Measurements from ENCODE around the gene PUSL1. TPM values are rescaled to one million over a fixed set of nuclear protein-coding genes. Genes with fewer than 3 reads are reported as not detected.
A peak's percentile ranks its signal among the peaks of the same experiment; 100 is the strongest.

PUSL1 gene
- total RNA-seq, 2 donors from 2014 or later: 21.7 to 23.8 TPM

DNA sequence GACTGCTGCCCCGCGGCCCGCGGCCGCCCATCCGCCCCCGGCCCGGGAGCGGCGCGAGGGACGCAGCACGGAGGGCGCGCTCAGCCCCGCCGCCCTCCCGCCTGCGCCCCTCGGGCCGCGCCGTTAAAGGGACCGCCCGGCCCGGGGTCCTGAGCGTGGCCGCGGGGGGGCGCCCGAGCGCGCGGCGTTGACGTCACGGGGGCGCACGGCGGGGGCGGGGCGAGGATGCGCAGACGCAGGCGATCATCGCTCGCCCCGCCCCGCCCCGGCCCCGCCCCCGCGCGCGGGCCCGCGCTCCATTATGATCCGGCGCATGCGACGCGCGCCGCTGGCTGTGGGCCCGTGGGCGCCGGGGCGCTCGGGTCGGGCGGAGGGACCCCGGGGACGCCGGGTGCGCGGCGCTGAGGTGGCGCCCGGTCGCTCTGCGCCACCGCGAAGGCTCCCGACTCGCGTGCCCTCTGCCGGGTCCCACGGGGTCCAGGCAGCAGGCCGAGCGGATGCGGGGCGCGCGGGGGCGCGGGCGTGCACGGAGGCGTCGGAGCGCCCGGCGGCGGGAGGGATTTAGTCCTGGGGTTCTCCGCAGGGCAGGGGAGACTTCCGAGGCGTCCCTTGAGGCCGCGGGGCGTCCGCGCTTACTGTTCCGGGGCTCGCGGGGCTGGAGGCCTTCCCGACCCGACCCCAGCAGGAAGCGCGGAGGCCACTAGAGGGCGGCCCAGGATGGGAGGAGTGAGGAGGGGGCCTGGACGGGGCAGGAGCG lies 41.0 kb downstream of the PUSL1 start, which contains the start of gene DVL1:
DVL1 (minus strand) TSS at position 163 of the 757 bp plus-strand sequence. CDS start 353 bp downstream, outside the sequence.
- H3K27me3 Mint-ChIP-seq (ENCODE audit: insufficient read depth): peaks cover 6% of the 10 kb centered on the region
- peak within 1 kb of the TSS; percentile 86 for H3K27ac ChIP-seq (ENCODE audit: low read depth, low read length)
- peak within 1 kb of the TSS; percentile 90 for H3K4me3 ChIP-seq (ENCODE audit: low read length)
- peak within 1 kb of the TSS; percentile 63 for H3K9ac ChIP-seq (ENCODE audit: extremely low read depth, low read length, poor library complexity, severe bottlenecking)
- H3K36me3 ChIP-seq (ENCODE audit: control insufficient read depth, insufficient read depth, low read length): peaks cover 7% of the 10 kb centered on the region
- TF ChIP-seq, protein P1, sequence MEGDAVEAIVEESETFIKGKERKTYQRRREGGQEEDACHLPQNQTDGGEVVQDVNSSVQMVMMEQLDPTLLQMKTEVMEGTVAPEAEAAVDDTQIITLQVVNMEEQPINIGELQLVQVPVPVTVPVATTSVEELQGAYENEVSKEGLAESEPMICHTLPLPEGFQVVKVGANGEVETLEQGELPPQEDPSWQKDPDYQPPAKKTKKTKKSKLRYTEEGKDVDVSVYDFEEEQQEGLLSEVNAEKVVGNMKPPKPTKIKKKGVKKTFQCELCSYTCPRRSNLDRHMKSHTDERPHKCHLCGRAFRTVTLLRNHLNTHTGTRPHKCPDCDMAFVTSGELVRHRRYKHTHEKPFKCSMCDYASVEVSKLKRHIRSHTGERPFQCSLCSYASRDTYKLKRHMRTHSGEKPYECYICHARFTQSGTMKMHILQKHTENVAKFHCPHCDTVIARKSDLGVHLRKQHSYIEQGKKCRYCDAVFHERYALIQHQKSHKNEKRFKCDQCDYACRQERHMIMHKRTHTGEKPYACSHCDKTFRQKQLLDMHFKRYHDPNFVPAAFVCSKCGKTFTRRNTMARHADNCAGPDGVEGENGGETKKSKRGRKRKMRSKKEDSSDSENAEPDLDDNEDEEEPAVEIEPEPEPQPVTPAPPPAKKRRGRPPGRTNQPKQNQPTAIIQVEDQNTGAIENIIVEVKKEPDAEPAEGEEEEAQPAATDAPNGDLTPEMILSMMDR (conservative IDR thresholded peaks at IDR 0.05): peak; percentile 70
- peaks cover 10% of the 10 kb centered on the region for H3K4me1 Mint-ChIP-seq
- 0% methylated on average over 28 to 118 of the region's 122 CpGs for WGBS, 2 experiments (ENCODE audit: insufficient coverage in 1 of 2, insufficient read length in 1 of 2)
- peaks cover 8% of the 10 kb centered on the region for H3K4me1 ChIP-seq (ENCODE audit: control insufficient read depth, insufficient read depth, low read length)
- H3K9me3 ChIP-seq (ENCODE audit: control insufficient read depth, low read length): no peaks in the 10 kb centered on the region
- peak within 1 kb of the TSS; percentile 67 for H3K4me3 Mint-ChIP-seq
- H3K27ac Mint-ChIP-seq: no peak within 1 kb of the TSS
- DNase-seq: peak; percentile 87
- H3K36me3 Mint-ChIP-seq (ENCODE audit: low read depth): no peaks in the 10 kb centered on the region
- H3K27me3 ChIP-seq (ENCODE audit: control insufficient read depth, insufficient read depth, low read length, poor library complexity, severe bottlenecking): no peaks in the 10 kb centered on the region
- H3K9me3 Mint-ChIP-seq: no peaks in the 10 kb centered on the region

DNA sequence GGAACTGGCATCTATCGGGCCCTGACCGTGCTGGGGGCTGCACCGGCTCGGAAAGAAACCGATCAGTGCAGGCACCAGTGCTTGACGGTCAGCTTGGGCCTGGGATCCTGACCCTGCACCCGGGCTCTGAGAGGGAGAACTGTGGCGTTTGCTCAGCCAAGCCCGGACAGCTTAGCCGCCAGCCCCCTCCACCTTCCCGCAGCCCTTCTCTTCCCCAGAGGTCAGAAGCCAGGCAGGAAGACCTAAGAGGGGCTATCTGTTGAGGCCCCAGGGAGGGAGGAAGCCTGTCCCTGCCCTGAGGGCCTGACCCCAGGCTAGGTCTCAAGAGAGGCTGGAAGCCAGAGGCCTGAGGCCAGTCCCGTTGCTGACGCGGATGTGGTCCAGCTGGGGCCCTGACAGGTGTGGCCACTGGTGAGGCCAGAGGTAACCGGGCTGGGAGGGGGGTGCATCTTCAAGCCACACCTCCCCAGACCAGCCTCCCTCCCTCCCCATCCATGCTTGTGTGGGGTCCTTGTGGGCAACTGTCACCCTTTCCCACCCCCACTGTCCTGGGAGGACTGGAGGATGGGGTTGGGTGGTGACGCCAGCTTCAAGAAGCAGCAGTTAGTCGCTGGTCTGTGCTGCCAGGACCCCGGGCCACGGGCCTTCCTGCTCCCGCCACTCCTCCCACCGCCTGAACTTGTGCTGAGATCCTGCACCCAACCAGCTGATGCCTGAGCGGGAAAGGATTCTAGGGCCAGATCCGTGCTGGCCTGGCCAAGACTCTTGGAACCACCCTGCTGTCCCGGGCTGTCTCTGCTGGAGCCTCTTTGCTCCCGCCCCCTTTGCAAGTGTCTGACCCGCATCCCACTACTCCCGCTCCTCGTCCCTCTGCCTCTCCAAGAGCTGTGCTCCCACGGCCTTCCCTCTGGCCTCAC lies 43.4 kb downstream of the PUSL1 start:
- H3K27me3 ChIP-seq (ENCODE audit: control insufficient read depth, insufficient read depth, low read length, poor library complexity, severe bottlenecking): no peaks in the 10 kb centered on the region
- H3K4me1 ChIP-seq (ENCODE audit: control insufficient read depth, insufficient read depth, low read length): peaks cover 8% of the 10 kb centered on the region
- peak; percentile 59 for DNase-seq
- Mint-ChIP-seq H3K27me3 (ENCODE audit: insufficient read depth) (peaks cover 9% of the 10 kb centered on the region), H3K9me3 (no peaks in the 10 kb centered on the region), H3K4me1 (peaks cover 10% of the 10 kb centered on the region), H3K4me3 (peak overlapping the region; percentile 42), H3K36me3 (ENCODE audit: low read depth) (no peaks in the 10 kb centered on the region), H3K27ac (peak overlapping the region; percentile 67)
- peaks cover 7% of the 10 kb centered on the region for H3K36me3 ChIP-seq (ENCODE audit: control insufficient read depth, insufficient read depth, low read length)
- peak overlapping the region; percentile 68 for H3K27ac ChIP-seq (ENCODE audit: low read depth, low read length)
- TF ChIP-seq, protein P1 (conservative IDR thresholded peaks at IDR 0.05): no peak
- 69 to 72% methylated on average over 17 to 28 of the region's 29 CpGs for WGBS, 2 experiments (ENCODE audit: insufficient coverage in 1 of 2, insufficient read length in 1 of 2)
- H3K9me3 ChIP-seq (ENCODE audit: control insufficient read depth, low read length): no peaks in the 10 kb centered on the region
- no peak overlapping the region for H3K4me3 ChIP-seq (ENCODE audit: low read length)
- no peak overlapping the region for H3K9ac ChIP-seq (ENCODE audit: extremely low read depth, low read length, poor library complexity, severe bottlenecking)

DNA sequence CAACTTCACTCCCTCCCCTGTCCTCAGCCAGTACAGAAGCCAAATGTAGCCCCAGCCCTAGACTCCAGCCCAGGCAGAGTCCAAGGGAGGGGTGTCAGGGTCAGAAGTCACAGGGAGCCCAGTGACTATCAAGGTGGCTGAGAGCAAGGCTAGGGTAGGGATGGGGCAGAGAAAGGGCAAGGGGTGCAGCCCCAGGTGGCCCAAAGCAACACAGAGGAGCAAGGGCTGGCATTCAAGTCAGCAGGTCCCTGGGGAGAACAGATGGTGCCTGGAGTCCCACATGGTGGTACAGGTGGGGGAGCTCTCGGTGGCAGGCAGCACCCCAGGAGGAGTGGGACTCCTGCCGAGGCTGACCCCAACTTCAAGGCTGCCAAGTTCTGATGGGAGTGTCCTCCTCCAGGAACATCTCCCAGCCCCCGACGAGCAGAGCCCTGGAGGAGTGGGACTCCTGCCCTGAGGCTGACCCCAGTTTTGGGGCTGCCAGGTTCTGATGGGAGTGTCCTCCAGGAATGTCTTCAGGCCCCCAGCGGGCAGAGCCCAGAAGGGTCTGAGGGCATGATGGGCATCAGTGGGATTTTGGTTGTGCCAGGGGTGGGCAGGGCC lies 44.5 kb downstream of the PUSL1 start:
- Histone ChIP-seq H3K4me1 (ENCODE audit: control insufficient read depth, insufficient read depth, low read length) (peaks cover 3% of the 10 kb centered on the region), H3K9ac (ENCODE audit: extremely low read depth, low read length, poor library complexity, severe bottlenecking) (no peak overlapping the region), H3K36me3 (ENCODE audit: control insufficient read depth, insufficient read depth, low read length) (peaks cover 7% of the 10 kb centered on the region), H3K4me3 (ENCODE audit: low read length) (no peak overlapping the region), H3K27me3 (ENCODE audit: control insufficient read depth, insufficient read depth, low read length, poor library complexity, severe bottlenecking) (no peaks in the 10 kb centered on the region), H3K9me3 (ENCODE audit: control insufficient read depth, low read length) (no peaks in the 10 kb centered on the region), H3K27ac (ENCODE audit: low read depth, low read length) (no peak overlapping the region)
- peaks cover 10% of the 10 kb centered on the region for H3K4me1 Mint-ChIP-seq
- H3K9me3 Mint-ChIP-seq: no peaks in the 10 kb centered on the region
- DNase-seq: no peak
- no peak overlapping the region for H3K4me3 Mint-ChIP-seq
- 50 to 56% methylated on average over 2 to 5 of the region's 5 CpGs for WGBS, 2 experiments (ENCODE audit: insufficient coverage in 1 of 2, insufficient read length in 1 of 2)
- H3K27ac Mint-ChIP-seq: no peak overlapping the region
- TF ChIP-seq, protein P1 (conservative IDR thresholded peaks at IDR 0.05): no peak
- no peaks in the 10 kb centered on the region for H3K36me3 Mint-ChIP-seq (ENCODE audit: low read depth)
- peaks cover 9% of the 10 kb centered on the region for H3K27me3 Mint-ChIP-seq (ENCODE audit: insufficient read depth)
